ENCODE results near the gene LHB.
"Not testable (repeated sequence)": the region's sequence is repeated elsewhere in the genome, so short reads cannot be mapped to it uniquely, and the experiment has no call there.

Gene LHB

DNA sequence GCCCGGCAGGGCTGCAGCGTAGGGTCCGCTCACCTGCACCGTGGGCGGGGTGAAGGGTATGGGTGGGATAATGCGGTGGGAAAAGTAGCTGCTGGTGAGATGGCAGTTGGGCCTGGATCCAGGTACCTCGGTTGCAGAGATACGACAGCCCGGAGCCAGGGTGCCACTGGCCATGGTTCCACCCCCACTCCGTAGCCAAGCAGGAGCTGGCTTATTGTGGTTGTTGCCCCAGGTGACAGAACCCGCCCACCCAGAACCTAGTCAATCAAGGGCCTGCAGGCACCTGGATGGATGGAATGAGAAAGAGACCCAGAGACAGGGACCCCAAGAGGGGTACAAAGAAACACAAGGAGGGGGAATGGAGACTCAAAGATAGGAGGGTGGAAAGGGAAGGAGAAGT, 3.5 kb upstream of the LHB start:
- TF ChIP-seq, protein P1, sequence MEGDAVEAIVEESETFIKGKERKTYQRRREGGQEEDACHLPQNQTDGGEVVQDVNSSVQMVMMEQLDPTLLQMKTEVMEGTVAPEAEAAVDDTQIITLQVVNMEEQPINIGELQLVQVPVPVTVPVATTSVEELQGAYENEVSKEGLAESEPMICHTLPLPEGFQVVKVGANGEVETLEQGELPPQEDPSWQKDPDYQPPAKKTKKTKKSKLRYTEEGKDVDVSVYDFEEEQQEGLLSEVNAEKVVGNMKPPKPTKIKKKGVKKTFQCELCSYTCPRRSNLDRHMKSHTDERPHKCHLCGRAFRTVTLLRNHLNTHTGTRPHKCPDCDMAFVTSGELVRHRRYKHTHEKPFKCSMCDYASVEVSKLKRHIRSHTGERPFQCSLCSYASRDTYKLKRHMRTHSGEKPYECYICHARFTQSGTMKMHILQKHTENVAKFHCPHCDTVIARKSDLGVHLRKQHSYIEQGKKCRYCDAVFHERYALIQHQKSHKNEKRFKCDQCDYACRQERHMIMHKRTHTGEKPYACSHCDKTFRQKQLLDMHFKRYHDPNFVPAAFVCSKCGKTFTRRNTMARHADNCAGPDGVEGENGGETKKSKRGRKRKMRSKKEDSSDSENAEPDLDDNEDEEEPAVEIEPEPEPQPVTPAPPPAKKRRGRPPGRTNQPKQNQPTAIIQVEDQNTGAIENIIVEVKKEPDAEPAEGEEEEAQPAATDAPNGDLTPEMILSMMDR (IDR thresholded peaks at IDR 0.05; ENCODE audit: borderline replicate concordance, extremely low read depth, low read length, poor library complexity, severe bottlenecking): no peak
- no peak for TF ChIP-seq EZH2 (IDR thresholded peaks at IDR 0.05; ENCODE audit: borderline replicate concordance, low read depth, low read length, severe bottlenecking)
- Histone ChIP-seq H3K9ac (ENCODE audit: low read depth, low read length) (no peak overlapping the region), H3K4me3 (ENCODE audit: low read depth in 1 of 2, low read length in 2 of 2) (no peak overlapping the region), H4K20me1 (ENCODE audit: insufficient read depth, low read length) (peaks cover 4% of the 10 kb centered on the region; the same call in 1 of the 2 replicates), H3K27ac (ENCODE audit: low read length) (no peak overlapping the region), H3K4me2 (ENCODE audit: insufficient read depth, low read length) (no peak overlapping the region), H3K9me3 (ENCODE audit: insufficient read depth, low read length, severe bottlenecking) (no peaks in the 10 kb centered on the region), H3K79me2 (ENCODE audit: insufficient read depth, low read length) (no peaks in the 10 kb centered on the region), H3K4me1 (ENCODE audit: insufficient read depth, low read length) (peaks cover 3% of the 10 kb centered on the region; the same call in 1 of the 2 replicates), H2AFZ (ENCODE audit: low read depth, low read length) (no peak overlapping the region), H3K36me3 (ENCODE audit: insufficient read depth, low read length) (peaks cover 13% of the 10 kb centered on the region), H3K27me3 (ENCODE audit: insufficient read depth, low read length, poor library complexity) (peaks cover 3% of the 10 kb centered on the region)
- ATAC-seq (ENCODE audit: insufficient read depth, low read depth) (no peak), DNase-seq (no peak)

DNA sequence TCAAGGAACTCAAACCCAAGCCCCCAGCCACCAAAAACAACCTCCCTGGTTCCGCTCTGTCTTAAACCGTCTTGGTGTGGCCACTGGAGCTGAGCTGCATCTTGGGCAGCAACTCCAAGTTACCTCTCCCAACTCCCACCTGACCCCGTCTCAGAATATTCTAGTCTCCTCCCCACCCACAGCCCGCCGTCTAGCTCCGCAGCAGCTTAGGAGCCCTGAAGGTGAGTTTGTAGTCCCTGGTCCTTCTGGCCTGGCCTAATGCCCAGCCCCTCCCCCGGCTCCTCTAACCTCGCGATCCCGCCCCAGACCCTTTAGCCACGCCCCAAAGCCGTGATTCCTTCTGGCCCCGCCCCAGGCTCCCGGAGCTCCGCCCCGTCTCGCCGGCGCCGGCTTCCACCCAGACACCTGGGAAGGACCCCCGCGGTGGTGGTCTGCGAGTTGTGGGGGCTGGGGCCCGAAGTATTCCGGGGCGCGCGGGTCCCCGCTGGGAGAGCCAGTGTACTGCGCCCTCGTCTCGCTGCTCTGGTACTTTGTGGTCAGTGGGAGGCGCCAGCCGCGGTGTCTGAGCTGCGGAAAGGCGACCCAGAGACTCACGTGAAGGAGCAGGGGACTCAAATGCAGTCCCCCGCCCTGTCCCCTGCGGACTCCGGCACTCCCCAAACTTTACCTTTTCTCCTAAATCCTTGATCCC, 2.5 kb upstream of the LHB start:
- H3K9me3 ChIP-seq (ENCODE audit: insufficient read depth, low read length, severe bottlenecking): no peaks in the 10 kb centered on the region
- no peak for TF ChIP-seq EZH2 (IDR thresholded peaks at IDR 0.05; ENCODE audit: borderline replicate concordance, low read depth, low read length, severe bottlenecking)
- TF ChIP-seq, protein P1 (IDR thresholded peaks at IDR 0.05; ENCODE audit: borderline replicate concordance, extremely low read depth, low read length, poor library complexity, severe bottlenecking): peak; percentile 21
- peaks cover 22% of the 10 kb centered on the region for H3K36me3 ChIP-seq (ENCODE audit: insufficient read depth, low read length)
- no peak overlapping the region for H3K4me2 ChIP-seq (ENCODE audit: insufficient read depth, low read length)
- H3K9ac ChIP-seq (ENCODE audit: low read depth, low read length): no peak overlapping the region
- no peak overlapping the region for H3K4me3 ChIP-seq (ENCODE audit: low read depth in 1 of 2, low read length in 2 of 2)
- DNase-seq (peak; percentile 25), ATAC-seq (ENCODE audit: insufficient read depth, low read depth) (peak; percentile 21; the same call in 1 of the 3 replicates)
- H3K27me3 ChIP-seq (ENCODE audit: insufficient read depth, low read length, poor library complexity): peaks cover 3% of the 10 kb centered on the region
- peaks cover 3% of the 10 kb centered on the region; the same call in 1 of the 2 replicates for H3K4me1 ChIP-seq (ENCODE audit: insufficient read depth, low read length)
- H2AFZ ChIP-seq (ENCODE audit: low read depth, low read length): no peak overlapping the region
- H3K79me2 ChIP-seq (ENCODE audit: insufficient read depth, low read length): no peaks in the 10 kb centered on the region
- H3K27ac ChIP-seq (ENCODE audit: low read length): no peak overlapping the region
- peaks cover 4% of the 10 kb centered on the region; the same call in 1 of the 2 replicates for H4K20me1 ChIP-seq (ENCODE audit: insufficient read depth, low read length)

DNA sequence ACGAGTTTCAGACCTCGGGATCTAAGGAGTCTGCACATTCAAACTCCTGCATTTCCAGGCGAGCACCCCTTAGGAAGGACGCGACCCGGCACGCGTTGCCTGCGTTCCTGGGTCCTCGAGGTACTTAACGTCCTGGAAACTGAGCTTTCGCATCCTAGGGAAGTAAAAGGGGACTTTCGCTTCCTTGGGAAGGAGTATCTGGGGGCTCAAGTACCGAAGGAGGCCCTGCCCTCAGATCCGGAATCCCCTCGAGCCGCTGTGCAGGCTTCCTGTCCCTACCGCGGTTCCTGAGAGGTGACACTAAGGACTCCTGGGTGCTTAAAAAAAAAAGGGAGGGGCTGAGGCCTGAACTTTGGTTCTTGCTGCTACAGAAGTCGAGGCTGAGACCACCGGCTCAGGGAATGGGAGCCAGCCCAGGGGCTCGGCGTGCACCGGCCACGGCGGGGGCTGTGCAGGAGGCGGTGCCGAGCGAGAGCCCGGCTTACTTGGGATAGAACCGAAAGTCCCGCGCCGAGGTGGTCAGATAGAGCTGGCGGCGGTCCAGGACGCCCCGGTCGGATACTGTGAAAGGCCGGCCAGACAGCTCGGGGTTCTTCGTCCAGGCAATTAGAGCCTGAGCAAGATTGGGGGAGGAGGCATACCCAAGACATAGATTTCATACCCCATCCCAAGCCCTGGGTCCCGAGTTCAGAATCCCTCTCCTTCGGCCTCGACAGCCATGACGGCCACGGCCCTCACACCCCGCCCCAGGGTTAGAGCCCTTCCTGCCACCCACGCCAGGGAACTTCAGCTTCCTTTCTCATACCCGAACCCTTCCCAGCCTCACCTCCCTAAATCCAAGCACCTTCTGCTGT, 1.7 kb upstream of the LHB start:
- H3K27me3 ChIP-seq (ENCODE audit: insufficient read depth, low read length, poor library complexity); H3K9ac ChIP-seq (ENCODE audit: low read depth, low read length); H3K4me1 ChIP-seq (ENCODE audit: insufficient read depth, low read length); DNase-seq; H3K9me3 ChIP-seq (ENCODE audit: insufficient read depth, low read length, severe bottlenecking); H3K4me3 ChIP-seq (ENCODE audit: low read depth in 1 of 2, low read length in 2 of 2); H3K27ac ChIP-seq (ENCODE audit: low read length); H4K20me1 ChIP-seq (ENCODE audit: insufficient read depth, low read length); H3K79me2 ChIP-seq (ENCODE audit: insufficient read depth, low read length); H3K4me2 ChIP-seq (ENCODE audit: insufficient read depth, low read length); H2AFZ ChIP-seq (ENCODE audit: low read depth, low read length): not testable (repeated sequence)
- peak; percentile 19; the same call in 1 of the 3 replicates for ATAC-seq (ENCODE audit: insufficient read depth, low read depth)
- H3K36me3 ChIP-seq (ENCODE audit: insufficient read depth, low read length): peaks cover 30% of the 10 kb centered on the region
